HS-5 (cell line): ENCODE data around the gene RAP1B.
"Not testable (repeated sequence)": the region's sequence is repeated elsewhere in the genome, so short reads cannot be mapped to it uniquely, and the experiment has no call there.

Experiments used
- DNase-seq: peaks from one replicate; pipeline ENCODE4 v3.0.0-alpha.2; 2012; ENCODE audit warnings: low read depth

The RAP1B gene

DNA sequence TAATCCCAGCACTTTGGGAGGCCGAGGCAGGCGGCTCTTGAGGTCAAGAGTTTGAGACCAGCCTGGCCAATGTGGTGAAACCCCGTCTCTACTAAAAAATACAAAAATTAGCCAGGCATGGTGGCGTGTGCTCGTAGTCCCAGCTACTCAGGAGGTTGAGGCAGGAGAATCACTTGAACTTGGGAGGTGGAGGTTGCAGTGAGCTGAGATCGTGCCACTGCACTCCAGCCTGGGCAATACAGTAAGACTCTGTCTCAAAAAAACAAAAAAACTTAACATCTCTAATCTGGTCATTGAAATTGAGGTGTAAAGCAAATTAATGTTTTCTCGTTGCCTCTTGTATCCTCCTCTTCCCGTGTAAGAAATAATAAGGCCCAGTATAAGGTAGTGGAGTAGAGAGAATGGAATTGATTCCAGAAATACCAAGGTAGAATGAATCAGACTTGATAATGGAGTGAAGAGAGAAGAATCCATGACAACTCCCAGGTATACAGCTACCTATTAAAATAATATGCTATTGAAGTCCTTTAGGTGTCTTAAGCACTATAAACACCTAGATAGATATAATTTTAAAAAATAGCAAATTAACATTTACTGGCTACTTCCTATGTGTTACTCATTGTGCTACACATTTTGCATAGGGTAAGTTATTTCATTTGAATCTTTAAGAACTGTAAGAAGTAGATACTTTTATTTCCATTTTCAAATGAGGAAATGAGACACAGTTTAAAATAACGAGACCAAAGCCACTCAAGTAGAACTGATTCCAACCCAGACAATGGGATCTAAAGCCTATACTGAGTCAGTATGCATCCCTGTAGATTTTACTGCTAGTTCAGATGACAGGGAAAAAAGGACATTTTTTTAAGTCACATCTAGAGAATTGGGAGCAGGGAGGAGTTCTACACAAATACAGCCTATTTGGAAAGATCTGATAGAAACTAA is 23.2 kb downstream of the RAP1B start:
- DNase-seq: no peak

DNA sequence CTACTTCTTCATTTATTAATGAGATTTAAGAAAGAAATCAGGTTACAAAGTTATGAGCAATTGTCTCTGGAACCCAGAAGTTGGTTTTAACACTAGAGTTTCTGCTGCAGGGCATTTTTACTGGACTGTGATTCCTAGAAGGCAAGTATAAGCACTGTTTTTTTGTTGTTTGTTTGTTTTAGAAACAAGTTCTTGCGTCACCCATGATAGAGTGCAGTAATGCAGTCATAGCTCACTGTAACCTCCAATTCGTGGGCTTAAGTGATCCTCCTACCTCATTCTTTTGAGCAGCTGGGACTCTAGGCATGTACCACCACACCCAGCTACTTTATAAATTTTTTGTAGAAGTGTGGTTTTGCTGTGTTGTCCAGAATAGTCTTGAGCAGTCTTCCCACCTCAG is 25.6 kb downstream of the RAP1B start:
- DNase-seq: no peak

DNA sequence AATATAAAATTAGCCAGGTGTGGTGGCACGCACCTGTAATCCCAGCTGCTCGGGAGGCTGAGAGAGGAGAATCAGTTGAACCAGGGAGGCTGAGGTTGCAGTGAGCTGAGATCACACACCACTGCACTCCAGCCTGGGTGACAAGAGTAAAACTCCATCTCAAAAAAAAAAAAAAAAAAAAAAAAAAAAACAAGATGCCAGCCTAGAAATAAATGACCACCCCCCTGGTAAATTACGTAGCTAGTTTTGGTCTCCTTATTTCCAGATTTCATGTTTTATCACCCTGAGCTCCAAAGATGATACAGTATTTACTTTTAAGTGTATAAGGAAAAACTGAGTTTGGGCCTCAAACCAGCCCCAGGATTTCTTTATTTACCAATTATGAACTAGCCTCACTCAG is 26.7 kb downstream of the RAP1B start:
- not testable (repeated sequence) for DNase-seq

DNA sequence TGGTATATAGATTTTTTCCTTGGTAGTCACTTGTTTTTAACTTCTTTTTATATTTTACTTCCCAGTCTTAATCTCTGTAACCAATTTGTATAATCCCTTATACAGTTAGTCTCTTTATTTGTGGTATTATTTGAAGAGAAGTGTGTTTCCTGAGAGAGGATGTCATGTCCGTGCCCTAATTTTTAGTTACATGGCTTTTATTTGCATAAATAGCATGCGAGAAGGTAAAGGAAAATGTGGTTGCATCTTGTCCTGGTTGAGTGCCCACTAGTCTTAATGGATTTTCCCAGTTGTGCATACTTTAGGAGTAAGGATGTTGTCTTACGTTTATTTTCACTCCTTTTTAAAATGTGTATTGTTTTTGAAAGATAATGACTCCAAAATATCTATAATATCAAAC is 27.5 kb downstream of the RAP1B start:
- no peak for DNase-seq

DNA sequence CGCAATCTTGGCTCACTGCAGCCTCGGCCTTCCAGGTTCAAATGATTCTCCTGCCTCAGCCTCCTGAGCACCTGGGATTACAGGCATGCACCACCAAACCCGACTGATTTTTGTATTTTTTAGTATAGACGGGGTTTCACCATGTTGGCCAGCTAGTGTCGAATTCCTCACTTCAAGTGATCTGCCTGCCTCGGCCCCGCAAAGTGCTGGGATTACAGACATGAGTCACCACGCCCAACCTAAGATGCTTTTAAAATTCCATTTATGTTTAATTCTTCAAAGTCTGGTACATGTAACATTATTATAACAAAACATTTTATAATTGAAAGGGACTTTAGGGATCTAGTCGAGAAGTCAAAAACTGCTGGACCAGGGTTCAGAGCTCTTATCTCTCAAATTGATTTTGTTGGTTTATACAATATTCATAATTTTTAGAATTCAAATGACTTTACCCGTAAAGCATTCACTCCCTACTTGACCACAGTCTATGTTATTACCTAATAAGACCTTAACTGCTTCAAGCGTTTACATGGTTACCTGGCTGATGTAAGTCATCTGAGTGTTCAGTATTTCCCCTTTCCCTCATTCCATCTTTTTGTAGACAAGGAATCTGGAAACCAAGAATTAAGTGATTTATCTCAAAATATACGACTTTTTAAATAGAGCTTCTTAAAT is 28.2 kb downstream of the RAP1B start:
- no peak for DNase-seq

DNA sequence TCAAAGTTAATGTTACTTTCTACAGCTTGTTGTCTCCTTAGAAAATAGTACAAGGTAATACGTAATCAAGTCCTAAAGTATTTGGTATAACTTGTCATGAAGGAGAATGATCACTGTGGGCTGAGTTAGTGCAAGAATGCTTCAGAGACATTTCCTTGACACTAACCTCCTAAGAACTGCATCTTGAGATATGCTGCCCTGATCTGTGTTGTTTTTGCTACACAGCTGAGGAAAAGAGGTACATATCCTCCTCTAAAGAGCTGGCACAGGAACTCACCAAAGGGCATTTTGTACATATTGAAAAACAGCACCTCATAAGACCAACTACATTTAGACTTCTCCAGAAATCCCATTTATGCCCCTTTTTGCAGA is 28.7 kb downstream of the RAP1B start:
- no peak for DNase-seq

DNA sequence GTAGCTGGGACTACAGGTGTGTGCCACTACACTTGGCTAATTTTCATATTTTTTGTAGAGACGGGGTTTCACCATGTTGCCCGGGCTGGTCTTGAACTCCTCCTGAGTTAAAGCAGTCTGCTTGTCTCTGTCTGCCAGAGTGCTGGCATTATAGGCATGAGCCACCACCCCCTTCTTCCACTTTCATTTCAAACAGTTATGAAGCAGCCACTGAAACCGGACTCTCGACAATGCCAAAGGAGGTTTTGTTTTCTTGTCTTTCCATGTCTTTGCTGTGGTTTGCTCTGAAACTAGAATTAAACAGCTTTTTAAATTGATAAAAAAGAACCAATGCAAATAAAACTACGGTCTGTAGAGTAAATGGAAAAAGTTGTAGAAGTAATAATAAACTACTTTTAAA is 30.4 kb downstream of the RAP1B start:
- DNase-seq: no peak

DNA sequence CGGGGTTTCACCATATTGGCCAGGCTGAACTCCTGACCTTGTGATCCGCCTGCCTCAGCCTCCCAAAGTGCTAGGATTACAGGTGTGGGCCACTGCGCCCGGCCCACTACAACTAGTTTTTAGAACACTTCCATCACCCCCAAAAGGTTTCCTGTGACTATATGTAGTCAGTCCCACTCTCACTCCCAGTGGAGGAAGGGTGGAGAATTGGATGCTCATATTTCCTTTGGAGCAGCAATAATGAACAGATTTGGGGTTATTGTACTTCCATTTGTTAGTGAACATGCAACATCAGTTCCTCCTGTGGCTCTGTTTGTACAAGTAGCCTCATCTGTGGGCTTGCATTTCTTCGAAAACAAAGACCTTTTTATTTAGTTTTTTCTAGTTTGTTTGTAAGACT is 35.8 kb downstream of the RAP1B start:
- DNase-seq: no peak

DNA sequence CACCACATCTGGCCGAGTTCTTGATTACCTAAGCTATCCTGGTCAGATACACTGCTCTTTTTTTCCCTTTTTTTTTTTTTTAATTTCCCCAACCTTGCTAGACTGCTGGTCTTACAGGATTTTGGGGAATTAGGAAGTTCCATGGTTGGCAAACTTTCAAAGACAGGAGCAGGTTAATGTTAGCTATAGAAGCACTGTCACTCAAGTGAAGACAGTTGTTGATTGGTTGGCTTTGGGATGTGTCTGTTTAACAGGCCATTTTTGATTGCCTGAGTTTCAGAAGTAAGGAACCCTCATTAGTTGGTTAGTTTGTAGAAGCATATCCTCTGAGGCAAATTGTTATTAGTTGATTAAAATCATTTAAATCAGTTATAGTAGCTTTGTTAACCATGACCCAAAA is 36.8 kb downstream of the RAP1B start:
- no peak for DNase-seq

DNA sequence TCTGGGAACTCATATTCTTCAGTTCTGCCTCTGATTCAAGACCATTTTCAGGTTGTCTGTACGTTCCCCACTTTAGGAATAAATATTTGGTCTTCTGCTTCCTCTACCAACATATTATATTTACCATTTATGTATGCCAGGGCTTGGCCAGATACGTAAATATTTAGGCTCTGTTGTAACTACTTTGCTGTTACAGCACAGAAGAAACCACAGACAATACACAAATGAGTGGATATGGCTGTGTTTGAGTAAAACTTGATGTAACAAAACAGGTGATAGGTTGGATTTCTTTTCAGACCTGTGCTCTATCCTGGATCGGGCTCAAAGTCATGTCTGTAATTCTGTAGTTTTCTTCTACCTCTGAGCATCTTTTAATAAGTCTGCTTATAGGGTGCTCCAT is 37.5 kb downstream of the RAP1B start:
- no peak for DNase-seq

DNA sequence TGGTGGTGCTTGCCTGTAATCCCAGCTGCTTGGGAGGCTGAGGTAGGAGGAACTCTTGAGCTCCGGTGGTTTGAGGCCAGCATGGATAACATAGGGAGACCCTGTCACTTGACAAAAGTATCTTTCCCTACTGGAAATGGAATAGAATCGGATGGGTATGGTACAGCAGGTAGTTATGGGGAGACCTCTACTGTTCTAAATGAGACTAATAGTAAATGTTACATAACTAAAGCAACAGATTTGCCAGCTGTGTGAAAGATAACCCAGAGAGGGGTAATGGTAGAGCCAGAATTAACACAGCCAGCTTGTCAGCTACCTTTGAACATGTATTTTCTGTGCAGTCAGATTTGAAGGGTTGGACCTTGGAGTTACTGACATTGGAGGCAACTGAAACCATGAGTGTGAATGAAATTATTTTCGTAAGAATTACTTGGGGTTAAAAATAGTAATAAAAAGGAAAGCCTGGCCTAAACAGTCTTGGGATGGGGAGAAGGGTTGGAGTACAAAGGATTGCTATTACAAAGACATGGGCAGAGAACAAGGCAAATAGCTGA is 54.4 kb downstream of the RAP1B start:
- no peak for DNase-seq

DNA sequence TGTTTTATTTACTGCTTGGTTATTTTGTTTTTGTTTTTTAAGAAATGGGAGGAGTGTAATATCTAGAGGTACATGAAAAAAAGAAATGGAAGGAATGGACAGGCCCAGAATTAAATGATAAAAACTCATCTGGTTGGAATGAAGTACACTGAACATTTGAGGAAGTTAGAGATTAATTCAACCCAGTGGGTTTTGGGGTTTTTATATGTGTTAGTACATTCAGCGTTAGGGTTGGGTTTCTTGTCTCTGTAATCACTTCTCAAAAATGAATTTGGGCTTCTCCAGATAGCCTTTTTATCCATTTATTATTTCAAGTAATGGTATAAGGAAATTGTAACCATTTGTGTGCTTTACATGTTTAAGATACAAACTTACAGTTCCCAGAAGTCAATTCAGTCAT is 56.6 kb downstream of the RAP1B start:
- no peak for DNase-seq

DNA sequence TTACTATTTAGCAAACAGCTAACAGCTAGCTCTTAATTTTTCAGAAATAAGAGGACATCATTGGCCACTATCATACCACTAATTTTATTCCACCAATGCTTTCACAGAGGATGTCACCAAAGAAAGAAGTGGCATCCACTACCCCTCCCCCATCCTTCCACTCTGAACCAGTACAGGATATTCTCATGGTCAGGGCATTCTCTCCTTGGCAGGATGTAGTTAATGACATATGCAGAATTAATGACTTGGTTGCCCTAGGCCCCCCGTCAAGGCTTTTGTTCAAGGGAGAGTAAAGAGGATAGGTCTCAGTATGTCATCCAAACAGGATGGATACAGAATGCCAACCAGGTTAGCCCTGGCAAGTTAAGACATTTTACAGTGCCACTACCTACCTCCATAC is 57.2 kb downstream of the RAP1B start:
- no peak for DNase-seq

DNA sequence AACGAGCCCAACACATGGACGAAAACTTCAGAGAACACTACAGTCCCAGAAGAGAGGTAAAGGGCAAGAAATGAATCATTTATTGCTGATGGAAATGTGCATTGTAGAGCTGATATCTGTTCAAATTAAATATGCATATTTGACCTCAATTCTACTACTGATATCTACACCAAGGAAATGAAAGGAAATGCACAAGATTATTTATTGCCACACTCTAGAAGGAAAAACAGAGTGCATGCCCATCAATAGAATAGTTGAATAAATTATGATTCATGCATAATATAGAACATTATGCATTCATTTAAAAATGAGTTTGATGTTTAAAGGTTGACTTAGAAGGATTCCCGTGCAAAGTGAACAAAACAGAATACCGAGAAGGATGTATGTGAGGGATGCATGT is 60.5 kb downstream of the RAP1B start:
- no peak for DNase-seq

DNA sequence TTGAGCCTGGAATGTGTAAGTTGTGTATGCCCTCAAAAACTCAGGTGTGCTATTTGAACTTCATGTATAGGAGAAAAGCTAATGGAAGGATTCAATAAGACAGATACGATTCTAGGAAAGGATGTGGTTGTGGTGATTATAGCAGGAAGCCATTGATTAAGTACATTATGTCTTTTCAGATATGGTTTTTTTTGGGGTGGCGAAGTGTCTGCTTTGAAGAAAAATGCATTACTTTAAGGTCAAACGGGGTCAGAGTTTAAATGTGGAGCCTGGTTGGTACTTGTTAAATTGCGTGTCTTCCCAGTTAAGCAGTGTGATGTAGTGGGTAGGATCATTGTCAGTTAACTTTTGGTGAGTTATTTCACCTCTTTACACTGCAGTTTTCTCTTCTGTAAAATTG is 63.1 kb downstream of the RAP1B start:
- DNase-seq: no peak

DNA sequence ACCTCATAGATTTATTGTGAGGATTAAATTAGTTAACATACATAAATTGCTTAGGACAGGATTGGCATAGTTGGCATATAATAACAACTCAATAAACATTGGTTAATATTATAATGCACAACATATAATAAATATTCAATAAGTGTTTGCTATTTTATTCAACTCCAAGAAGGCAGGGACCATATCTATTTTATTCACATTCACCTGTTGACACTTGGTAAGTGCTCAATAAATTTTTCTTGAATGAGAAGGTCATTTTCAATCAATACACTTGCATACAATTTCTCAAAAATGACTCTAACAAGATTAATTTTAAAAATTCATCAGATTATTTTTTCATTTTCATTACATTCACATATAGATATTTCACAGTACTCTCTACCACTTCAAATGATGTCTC is 63.7 kb downstream of the RAP1B start:
- no peak for DNase-seq

DNA sequence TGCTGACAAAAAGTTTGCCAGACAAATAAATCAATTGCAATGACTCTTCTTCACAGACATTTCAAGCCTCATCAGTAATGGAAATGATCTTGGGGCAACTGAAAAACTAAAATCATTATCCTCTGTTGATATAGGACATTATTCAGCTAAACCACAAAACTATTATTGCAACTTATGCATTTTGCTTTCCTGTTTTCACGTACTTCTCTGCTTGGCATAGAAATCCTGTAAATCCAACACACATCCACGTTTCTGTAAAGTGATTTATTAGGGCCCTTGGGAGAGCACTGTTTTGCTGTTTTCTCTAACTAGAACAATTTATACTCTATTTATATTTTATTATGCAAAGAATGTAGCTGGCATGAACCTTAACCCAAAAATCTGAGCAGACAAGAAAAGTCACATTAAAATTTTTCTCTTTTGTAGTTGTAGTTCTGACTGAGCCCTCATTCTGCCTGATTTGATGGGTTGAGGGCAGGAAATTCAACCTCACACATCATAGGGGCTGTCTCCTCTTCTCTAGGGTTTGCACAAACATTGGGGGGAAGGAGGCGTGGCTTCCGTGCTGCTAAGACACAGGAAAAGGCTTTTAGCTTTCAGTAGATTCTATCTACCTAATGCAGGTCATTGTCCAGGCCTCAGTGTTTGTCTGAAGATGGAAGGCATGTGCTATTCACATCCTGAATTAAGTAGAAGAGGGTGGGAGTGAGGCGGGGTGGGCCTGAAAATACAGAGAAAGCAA is 64.6 kb downstream of the RAP1B start:
- DNase-seq: no peak

DNA sequence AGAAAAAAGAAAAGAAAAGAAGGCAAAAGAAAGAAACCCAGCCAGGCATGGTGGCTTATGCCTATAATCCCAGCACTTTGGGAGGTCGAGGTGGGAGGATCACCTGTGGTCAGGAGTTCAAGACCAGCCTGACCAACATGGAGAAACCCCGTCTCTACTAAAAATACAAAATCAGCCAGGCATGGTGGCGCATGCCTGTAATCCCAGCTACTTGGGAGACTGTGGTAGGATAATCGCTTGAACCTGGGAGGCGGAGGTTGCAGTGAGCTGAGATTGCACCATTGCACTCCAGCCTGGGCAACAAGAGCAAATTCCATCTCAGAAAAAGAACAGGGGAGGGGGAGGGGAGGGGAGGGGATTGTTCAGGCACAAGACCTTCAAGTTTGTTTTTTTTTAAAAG is 66.2 kb downstream of the RAP1B start:
- DNase-seq: not testable (repeated sequence)

DNA sequence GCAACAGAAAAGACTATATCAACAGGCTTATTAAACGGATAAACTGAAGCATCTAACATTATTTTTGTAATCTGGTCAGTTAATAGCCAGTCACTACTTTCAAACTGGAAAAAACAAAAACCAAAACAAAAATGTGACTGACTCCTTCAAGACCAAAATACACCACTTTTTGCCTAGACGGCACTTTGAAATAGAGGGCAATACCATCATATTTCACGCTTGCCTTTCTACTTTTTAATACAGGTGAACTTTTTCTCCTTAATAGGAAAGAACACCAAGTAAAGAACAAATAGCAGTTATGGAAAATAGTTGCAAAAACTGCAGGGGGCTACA is 75.5 kb downstream of the RAP1B start:
- no peak for DNase-seq

DNA sequence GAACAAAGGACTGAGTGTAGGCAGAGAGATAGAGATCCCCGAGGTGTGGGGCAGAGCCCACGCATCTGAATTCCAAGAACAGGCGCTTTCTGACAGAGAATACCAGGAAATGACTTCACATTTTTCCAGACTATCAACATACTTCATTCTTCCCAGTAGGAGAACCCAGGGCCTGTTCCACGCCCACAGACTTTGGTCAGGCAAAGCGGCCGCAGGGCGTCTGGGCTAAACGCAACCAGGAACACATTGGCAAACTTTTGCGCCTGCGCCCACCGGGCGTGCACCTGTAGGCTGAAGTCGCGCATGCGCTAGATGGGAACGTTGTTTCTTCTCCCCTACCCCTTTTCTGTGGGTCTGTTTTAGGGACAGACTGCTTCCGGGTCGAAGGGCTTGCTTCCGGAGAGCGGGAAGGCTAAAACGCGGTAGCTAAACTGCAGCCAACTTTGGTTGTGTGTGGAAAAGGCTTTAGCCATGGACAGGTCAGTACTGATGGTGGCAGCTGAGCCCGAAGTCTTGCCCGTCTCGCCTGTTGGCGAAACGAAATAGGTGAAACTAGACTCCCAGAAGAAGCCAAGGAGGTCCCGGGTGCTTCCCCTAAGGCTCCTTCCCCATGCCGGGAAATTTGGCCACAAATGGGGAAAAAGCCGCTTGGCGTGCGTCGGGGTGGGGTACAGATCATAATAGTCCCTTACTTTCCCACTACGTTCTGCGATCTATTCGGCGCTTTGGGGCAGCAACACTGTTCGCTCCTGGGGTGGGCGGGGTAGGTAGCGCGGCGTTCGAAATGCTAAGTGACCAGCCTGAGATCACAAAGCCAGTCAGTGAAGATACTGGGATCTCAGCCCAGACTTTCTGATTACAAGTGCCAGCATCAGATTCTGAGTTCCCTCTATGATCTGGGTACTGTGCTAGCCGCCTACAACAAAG is 76.2 kb downstream of the RAP1B start, which contains the start of gene NUP107:
TSS of gene NUP107 (plus strand) at position 384 of the 927 bp plus-strand sequence. CDS start at position 472, 88 bp downstream.
- peak; percentile 98 for DNase-seq

DNA sequence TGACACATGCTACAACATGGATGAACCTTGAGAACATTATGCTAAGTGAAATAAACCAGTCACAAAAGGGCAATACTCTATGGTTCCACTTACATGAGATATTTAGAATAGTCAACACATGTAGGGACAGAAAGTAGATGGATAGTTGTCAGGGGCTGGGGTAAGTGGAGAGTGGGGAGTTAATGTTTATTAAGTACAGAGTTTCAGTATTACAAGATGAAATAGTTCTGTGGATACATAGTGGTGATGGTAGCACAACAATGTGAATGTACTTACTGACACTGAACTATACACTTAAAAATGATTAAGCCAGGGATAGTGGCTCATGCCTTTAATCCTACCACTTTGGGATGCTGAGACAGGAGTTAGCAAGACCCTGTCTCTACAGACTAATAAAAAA is 84.8 kb downstream of the RAP1B start:
- DNase-seq: no peak

DNA sequence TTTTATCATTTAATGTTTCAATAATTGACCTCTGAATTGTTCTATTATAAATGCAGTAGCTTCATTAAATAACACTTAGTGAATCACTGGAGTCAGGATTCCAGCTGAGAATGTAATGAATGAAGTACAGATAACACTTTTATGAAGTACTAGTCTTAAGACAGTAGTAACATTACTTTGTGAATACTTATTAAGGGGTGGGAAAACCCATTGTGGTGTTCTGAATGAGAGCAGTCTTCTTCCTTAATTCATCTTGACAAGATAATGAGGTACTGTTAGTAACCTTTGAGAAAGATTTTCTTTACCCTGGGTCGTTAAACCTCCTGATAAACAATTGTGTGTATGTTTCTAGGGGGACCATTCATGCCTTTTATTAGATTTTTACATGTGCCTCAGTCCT is 88.8 kb downstream of the RAP1B start:
- no peak for DNase-seq
